ENCODE results near the gene TTC28.

TTC28 gene

DNA sequence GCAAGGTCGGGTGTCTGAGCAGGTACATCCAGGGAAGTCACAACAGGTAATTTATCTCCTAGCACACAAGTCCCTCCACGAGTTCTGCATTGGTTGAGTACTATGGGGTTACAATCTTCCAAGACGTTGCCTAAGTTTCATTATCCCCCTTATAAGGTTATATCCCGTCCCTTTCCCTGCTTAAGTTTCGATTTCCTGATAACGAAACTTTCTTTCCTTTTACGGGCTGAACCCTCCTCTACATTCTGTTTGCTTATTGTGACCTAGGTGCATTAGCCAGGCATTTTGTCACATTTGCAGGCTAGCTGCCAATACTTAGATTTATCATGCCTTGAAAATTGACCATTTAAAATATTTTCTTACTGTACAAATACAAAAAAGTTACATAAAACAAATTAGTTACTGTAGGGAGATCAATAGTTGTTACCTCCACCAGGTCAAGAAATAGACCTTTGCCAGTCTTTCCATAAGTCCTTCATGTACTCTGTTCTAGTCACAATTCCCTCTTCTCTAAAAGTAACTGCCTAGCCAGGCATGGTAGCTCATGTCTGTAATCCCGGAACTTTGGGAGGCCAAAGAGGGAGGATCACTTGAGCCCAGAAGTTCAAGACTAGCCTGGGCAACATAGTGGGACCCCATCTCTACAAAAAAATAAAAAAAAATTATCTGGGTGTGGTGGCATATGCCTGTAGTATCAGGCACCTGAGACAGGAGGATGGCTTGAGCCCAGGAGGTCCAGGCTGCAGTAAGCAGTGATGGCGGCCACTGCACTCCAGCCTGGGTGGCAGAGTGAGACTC, 746.3 kb downstream of the TTC28 start:
- H3K9ac ChIP-seq (ENCODE audit: low read depth, low read length, poor library complexity, severe bottlenecking), result no peak overlapping the region
- H3F3A ChIP-seq (ENCODE audit: low read depth), result no peaks in the 10 kb centered on the region

DNA sequence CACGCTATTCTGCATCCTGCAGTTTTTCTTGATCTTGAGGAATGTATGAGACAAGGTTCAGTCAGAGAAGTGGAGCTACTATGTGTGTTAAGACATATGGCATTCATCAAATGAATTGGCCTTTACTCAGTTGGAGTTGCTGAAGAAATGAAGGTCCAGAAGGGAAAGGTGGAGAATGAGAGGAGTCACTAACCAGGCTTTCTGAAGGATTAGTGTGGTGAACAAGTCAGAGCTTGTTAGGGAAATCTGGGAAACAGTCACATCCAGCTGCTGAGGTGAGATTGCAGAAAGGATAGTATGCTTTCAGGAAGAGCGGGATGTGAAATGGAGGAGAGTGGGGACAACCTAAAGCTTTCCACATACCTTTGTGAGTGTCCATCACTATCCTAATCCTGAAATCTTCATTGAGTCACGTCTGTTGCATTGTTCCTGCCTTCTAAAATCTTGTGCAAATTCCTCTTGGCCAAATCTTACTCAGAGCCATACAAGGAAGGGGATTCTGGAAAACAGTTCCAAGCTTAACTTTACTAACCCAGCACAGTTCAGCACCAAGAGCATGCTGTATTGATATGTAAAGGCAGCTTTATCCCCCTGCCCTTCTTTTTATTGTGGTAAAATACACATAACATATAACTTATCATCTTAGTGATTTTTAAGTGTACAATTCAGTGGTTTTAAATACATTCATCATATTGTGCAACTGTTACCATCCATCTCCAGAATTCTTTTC, 749.1 kb downstream of the TTC28 start:
- no peak overlapping the region for H3K4me2 ChIP-seq (ENCODE audit: low read depth, low read length, poor library complexity, severe bottlenecking)
- no peak for TF ChIP-seq EZH2phosphoT487 (IDR thresholded peaks at IDR 0.05; ENCODE audit: borderline replicate concordance)
- TF ChIP-seq CTCF (conservative IDR thresholded peaks at IDR 0.05; ENCODE audit: low read length), result no peak
- peaks cover 3% of the 10 kb centered on the region for H3K4me1 ChIP-seq (ENCODE audit: insufficient read depth, low read length, poor library complexity, severe bottlenecking)

More for the DNA sequence above, 746.3 kb downstream of the TTC28 start:
- Histone ChIP-seq H3K27me3 (ENCODE audit: insufficient read depth, low read length, poor library complexity, severe bottlenecking) (no peaks in the 10 kb centered on the region), H3K36me3 (ENCODE audit: insufficient read depth, low read length) (no peaks in the 10 kb centered on the region), H3K4me2 (ENCODE audit: low read depth, low read length, poor library complexity, severe bottlenecking) (no peak overlapping the region), H3K9me3 (ENCODE audit: insufficient read depth, low read depth, low read length) (no peaks in the 10 kb centered on the region), H3K9me2 (replicated peaks; ENCODE audit: low read depth, low read length) (no peaks in the 10 kb centered on the region), H4K20me1 (ENCODE audit: insufficient read depth, low read length, poor library complexity, severe bottlenecking) (no peaks in the 10 kb centered on the region), H3K4me3 (ENCODE audit: low read length, poor library complexity, severe bottlenecking) (no peak overlapping the region), H3K4me1 (ENCODE audit: insufficient read depth, low read length, poor library complexity, severe bottlenecking) (no peaks in the 10 kb centered on the region), H2AFZ (ENCODE audit: low read length) (no peak overlapping the region), H3K79me2 (ENCODE audit: insufficient read depth, low read length) (no peaks in the 10 kb centered on the region)
- TF ChIP-seq CTCF (conservative IDR thresholded peaks at IDR 0.05; ENCODE audit: low read length), result no peak
- no peak for TF ChIP-seq EZH2phosphoT487 (IDR thresholded peaks at IDR 0.05; ENCODE audit: borderline replicate concordance)

More for the DNA sequence above, 749.1 kb downstream of the TTC28 start:
- H3K9ac ChIP-seq (ENCODE audit: low read depth, low read length, poor library complexity, severe bottlenecking), result no peak overlapping the region
- H3K4me3 ChIP-seq (ENCODE audit: low read length, poor library complexity, severe bottlenecking), result no peak overlapping the region
- no peaks in the 10 kb centered on the region for H3K9me3 ChIP-seq (ENCODE audit: insufficient read depth, low read depth, low read length)
- H3K79me2 ChIP-seq (ENCODE audit: insufficient read depth, low read length), result 0 out of 2 replicates have a peak, but pooled peaks cover under 1% of the 10 kb centered on the region
- no peaks in the 10 kb centered on the region for H3K9me2 ChIP-seq (replicated peaks; ENCODE audit: low read depth, low read length)
- no peaks in the 10 kb centered on the region for H3F3A ChIP-seq (ENCODE audit: low read depth)
- no peaks in the 10 kb centered on the region for H3K36me3 ChIP-seq (ENCODE audit: insufficient read depth, low read length)
- no peaks in the 10 kb centered on the region for H3K27me3 ChIP-seq (ENCODE audit: insufficient read depth, low read length, poor library complexity, severe bottlenecking)
- no peak overlapping the region for H2AFZ ChIP-seq (ENCODE audit: low read length)
- no peaks in the 10 kb centered on the region for H4K20me1 ChIP-seq (ENCODE audit: insufficient read depth, low read length, poor library complexity, severe bottlenecking)

All from Loucy (cell line).